Fibroblast of mammary gland (primary cell): Measurements from ENCODE around the gene SND1.

Experiments
- DNase-seq: peaks from one replicate; pipeline ENCODE4 v3.0.0-alpha.2; 2010; ENCODE audit warnings: low read depth
- H3K4me3 ChIP-seq: 2 replicates; pipeline ENCODE4 v1.5.1; 2011; ENCODE audit warnings: low read depth, mild to moderate bottlenecking, low read length, moderate library complexity; ENCODE audit not compliant: control insufficient read depth
- CTCF ChIP-seq: conservative IDR thresholded peaks from 2 replicates; pipeline ENCODE4 v1.5.1; 2011; ENCODE audit warnings: low read depth, low read length, inconsistent platforms; ENCODE audit not compliant: control insufficient read depth, insufficient read depth

The SND1 gene

GRCh38 chr7:128037880-128038619 lies 386.1 kb downstream of the SND1 start:
- TF ChIP-seq CTCF = no peak
- no peak overlapping the region for H3K4me3 ChIP-seq
- DNase-seq = no peak

- no peak for DNase-seq
- TF ChIP-seq CTCF = no peak
- H3K4me3 ChIP-seq = no peak overlapping the region
These were observed 387.6 kb downstream of the SND1 start for GRCh38 chr7:128039544-128039953.

GRCh38 chr7:128040205-128040604 lies 388.2 kb downstream of the SND1 start:
- DNase-seq = no peak
- no peak for TF ChIP-seq CTCF
- no peak overlapping the region for H3K4me3 ChIP-seq

- no peak overlapping the region for H3K4me3 ChIP-seq
- peak; percentile 88 for DNase-seq
- TF ChIP-seq CTCF = no peak
These were observed 389.2 kb downstream of the SND1 start for GRCh38 chr7:128041203-128041602.

- TF ChIP-seq CTCF = no peak
- no peak for DNase-seq
These were observed 390.0 kb downstream of the SND1 start for GRCh38 chr7:128042012-128042411.

GRCh38 chr7:128044064-128044463 lies 392.1 kb downstream of the SND1 start:
- no peak overlapping the region for H3K4me3 ChIP-seq
- no peak for TF ChIP-seq CTCF
- no peak for DNase-seq

More at GRCh38 chr7:128042012-128042411, 390.0 kb downstream of the SND1 start:
- H3K4me3 ChIP-seq = no peak overlapping the region

- no peak overlapping the region for H3K4me3 ChIP-seq
- TF ChIP-seq CTCF = no peak
- DNase-seq = no peak
These were observed 393.2 kb downstream of the SND1 start for GRCh38 chr7:128045158-128045557.
